HepG2 (cell line): ENCODE measurements around the gene MRPS25. TPM values are rescaled to one million over a fixed set of nuclear protein-coding genes. Genes with fewer than 3 reads are reported as not detected.

Experiments
- EP300 ChIP-seq, 3 experiments: sonication (generic) in 1 of 3; formaldehyde crosslinking in 1 of 3; IDR thresholded peaks; 2 replicates each; pipeline versions ENCODE4 v1.5.1 to v1.6.1; 2011 to 2020; ENCODE audit warnings: low read depth in 2 of 3, low read length in 2 of 3, borderline replicate concordance in 1 of 3, improper control_type of control experiment in 1 of 3, mild to moderate bottlenecking in 1 of 3, missing genetic modification reagents in 1 of 3, moderate library complexity in 1 of 3
- HMGXB3 ChIP-seq: sonication (generic); formaldehyde crosslinking; IDR thresholded peaks from 2 replicates; pipeline ENCODE4 v1.4.0; 2020; ENCODE audit warnings: missing genetic modification reagents, borderline replicate concordance
- HOMEZ ChIP-seq: IDR thresholded peaks from 2 replicates; pipeline ENCODE4 v1.6.1; 2016; ENCODE audit warnings: low read depth
- MZF1 ChIP-seq: sonication (generic); formaldehyde crosslinking; IDR thresholded peaks from 2 replicates; pipeline ENCODE4 v1.8.1; 2023; ENCODE audit warnings: mild to moderate bottlenecking, missing genetic modification reagents, borderline replicate concordance
- THRA ChIP-seq: sonication (generic); formaldehyde crosslinking; IDR thresholded peaks from 2 replicates; pipeline ENCODE4 v1.4.0; 2020; ENCODE audit warnings: missing genetic modification reagents, borderline replicate concordance
- ZBTB21 ChIP-seq: sonication (generic); formaldehyde crosslinking; IDR thresholded peaks from 2 replicates; pipeline ENCODE4 v1.4.0; 2020; ENCODE audit warnings: missing genetic modification reagents
- ZHX1 ChIP-seq: sonication (generic); formaldehyde crosslinking; IDR thresholded peaks from 2 replicates; pipeline ENCODE4 v1.8.1; 2022; ENCODE audit warnings: low read depth, mild to moderate bottlenecking, missing genetic modification reagents
- ZNF569 ChIP-seq: sonication (generic); formaldehyde crosslinking; IDR thresholded peaks from 2 replicates; pipeline ENCODE4 v1.5.0; 2020; ENCODE audit warnings: mild to moderate bottlenecking, missing genetic modification reagents, moderate library complexity, borderline replicate concordance
- ZNF646 ChIP-seq: sonication (generic); formaldehyde crosslinking; IDR thresholded peaks from 2 replicates; pipeline ENCODE4 v1.9.0; 2021; ENCODE audit warnings: mild to moderate bottlenecking, missing genetic modification reagents
- polyA plus RNA-seq, 8 experiments: library from polyadenylated mRNA; depleted of rRNA in 3 of 8; stranded (reverse) in 7 of 8; unstranded in 1 of 8; fragments of >200 nt; fragmentation: Illumina TruSeq in 4 of 8; extraction: Trizol in 4 of 8; gene quantifications; 2 replicates each; pipeline versions ENCODE4 v1.2.1 to v1.2.3, GENCODE V29; 2011 to 2016; ENCODE audit warnings: low read depth in 4 of 8, missing spikeins in 1 of 8, mixed read lengths in 1 of 8; ENCODE audit not compliant: insufficient read depth in 1 of 8
- total RNA-seq, 5 experiments: library from RNA; depleted of rRNA; stranded (reverse); fragments of >200 nt; fragmentation: Illumina TruSeq; extraction: Trizol; gene quantifications; 2 replicates each; pipeline ENCODE4 v1.2.3, GENCODE V29; 2016; ENCODE audit warnings: low read depth in 1 of 5

The MRPS25 gene
- total and polyA plus RNA-seq, 2 of the 13 experiments (the other 11 are each of a cell fraction or from before 2014, with no cell fraction given): 60.1 to 74.3 TPM

GRCh38 chr3:15064835-15065549 is at the start of gene MRPS25 (continued):
- TF ChIP-seq ZNF646 (CRISPR knock-in tag): no peak
- no peak for TF ChIP-seq ZBTB21
- TF ChIP-seq EP300 (IDR thresholded peaks at IDR 0.05; ENCODE audit: low read depth in 2 of 2, low read length in 2 of 2): no peak
- TF ChIP-seq EP300 (CRISPR knock-in tag; IDR thresholded peaks at IDR 0.05; ENCODE audit: borderline replicate concordance): 0 out of 2 replicates have a peak, but pooled peaks have one; percentile 46
- peak; percentile 23; the same call in 1 of the 2 replicates for TF ChIP-seq HOMEZ
- no peak for TF ChIP-seq ZHX1 (CRISPR knock-in tag)
- TF ChIP-seq THRA (CRISPR knock-in tag): peak; percentile 52
- 0 out of 2 replicates have a peak, but pooled peaks have one; percentile 58 for TF ChIP-seq MZF1 (CRISPR knock-in tag)
- peak; percentile 68; the same call in 1 of the 2 replicates for TF ChIP-seq HMGXB3 (CRISPR knock-in tag)
- no peak for TF ChIP-seq ZNF569 (CRISPR knock-in tag)
